Measurements from ENCODE around the gene CD38.
A peak's percentile ranks its signal among the peaks of the same experiment; 100 is the strongest.
"Not testable (repeated sequence)": the region's sequence is repeated elsewhere in the genome, so short reads cannot be mapped to it uniquely, and the experiment has no call there.

Gene CD38

DNA sequence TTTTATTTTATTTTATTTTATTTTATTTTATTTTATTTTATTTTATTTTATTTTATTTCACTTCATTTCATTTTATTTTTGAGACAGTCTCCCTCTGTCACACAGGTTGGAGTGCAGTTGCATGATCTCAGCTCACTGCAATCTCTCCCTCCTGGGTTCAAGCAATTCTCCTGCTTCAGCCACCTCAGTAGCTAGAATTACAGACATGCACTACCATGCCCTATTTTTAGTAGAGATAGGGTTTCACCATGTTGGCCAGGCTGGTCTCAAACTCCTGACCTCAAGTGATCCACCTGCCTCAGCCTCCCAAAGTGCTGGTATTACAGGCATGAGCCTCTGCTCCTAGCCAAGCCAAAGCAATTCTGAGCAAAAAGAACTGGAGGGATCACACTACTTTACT is 24.4 kb downstream of the CD38 start:
- DNase-seq, result not testable (repeated sequence)

DNA sequence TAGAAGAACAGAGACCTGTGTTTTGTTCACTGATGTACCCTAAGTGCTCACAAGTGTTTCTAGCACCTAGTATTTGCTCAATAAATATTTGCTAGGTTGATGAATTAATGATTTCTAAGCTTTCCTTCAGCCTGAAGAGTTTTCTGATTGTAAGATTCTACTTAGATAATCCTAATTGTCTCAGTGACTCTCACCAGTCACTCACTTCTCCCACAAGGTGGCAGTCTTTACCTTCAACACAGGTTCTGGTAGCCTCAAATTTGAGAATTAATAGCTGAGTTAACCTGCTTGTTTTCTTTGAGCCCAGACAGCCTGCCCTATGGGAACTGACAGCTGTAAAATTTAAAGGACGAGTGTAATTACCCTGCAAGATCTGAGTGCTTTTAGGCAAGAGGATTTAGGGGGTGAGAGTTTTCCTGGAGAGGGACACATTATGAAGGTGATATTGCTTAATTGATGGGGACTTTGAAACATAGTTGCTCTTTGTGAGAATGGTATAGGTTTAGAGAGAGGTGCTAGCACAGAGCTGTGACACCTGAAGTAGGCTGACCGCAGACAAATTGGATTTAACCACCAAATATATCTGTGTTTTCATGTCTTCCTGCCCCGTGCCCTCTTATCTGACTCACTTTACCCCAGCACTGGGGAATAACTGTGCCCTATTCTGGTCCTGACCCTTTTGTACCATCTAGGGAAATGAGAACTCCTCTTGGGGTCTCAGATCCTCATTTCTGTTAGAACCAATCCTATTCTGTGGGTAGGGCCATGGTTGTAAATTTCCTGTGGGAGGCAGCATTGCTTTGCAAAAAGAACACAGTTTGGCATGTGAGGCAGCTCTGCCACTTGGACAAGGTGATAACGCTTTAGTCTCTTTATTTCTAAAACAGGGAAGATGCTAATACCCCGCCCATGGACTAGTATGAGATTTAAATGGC is 27.7 kb downstream of the CD38 start:
- DNase-seq, result peak; percentile 46

DNA sequence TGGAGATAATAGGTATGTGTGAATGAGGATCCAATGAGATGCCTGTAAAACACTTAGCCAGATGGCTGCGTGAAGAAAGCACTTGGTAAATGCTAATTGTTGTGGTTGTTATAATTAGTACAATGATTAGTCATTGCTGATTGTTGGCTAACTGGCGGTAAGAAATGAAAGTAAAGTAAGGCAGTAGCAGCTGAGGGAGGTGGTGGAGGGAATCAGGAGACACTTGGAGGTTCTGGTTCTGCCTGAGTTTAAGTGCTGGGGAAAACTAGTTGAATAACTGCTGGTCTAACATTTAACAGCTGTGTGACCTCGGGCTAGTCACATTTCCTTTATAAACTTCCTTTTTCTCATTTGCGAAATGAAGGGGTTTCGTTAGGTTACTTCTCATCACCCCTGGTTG is 30.9 kb downstream of the CD38 start:
- no peak for DNase-seq

GRCh38 chr4:15809466-15809865 is 31.3 kb downstream of the CD38 start:
- no peak for DNase-seq

DNA sequence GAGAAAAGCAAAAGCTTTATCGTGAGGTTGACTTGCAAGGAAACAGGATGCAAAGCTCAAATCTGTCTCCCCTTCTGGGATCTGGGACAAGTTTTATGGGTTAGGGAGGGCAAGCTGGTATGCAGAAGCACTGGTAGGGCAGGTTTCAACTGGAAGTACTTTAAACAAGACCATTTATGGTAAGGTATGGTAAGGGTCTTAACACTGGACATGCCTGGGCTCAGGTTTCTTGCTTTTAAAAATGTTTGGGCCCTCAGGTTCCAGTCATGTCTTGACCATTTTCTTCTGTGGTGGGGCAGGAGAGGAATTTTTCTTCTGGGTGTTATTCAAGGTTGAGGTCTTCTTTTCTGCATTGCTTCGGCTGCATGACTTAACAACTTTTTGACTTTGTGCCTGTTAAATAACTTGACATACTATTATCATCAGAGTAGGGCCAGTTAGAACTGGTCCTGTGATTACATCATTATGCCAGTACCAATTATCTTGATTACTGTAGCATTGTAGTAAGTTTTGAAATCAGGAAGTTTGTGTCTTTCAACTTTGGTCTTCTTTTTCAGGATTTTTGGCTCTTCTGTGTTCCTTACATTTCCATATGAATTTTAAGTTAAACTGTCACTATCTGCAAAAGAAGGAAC is 33.7 kb downstream of the CD38 start:
- DNase-seq, result no peak

GRCh38 chr4:15832523-15833451 is 54.7 kb downstream of the CD38 start:
- DNase-seq, result no peak

- DNase-seq, result no peak
These were observed 55.7 kb downstream of the CD38 start for GRCh38 chr4:15833801-15834200.

GRCh38 chr4:15836362-15836761 is 58.2 kb downstream of the CD38 start:
- DNase-seq, result no peak

DNA sequence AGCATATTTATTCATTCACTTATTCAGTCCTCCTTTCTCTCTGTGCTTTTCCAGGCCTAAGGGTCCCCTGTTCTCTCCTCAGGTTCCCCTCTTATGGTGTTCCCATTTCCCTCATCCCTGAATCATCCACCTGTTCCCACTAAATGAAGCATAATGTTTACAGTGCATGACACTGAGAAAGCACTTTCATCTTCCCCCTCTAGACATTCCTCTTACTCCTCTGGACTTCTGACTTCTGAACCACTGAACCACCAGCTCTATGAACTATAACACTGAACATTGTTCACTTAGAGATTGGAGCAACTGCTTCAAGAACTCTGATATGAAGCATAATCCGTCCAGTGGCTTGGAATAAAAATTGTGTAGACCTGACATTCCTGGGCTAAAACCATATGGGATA is 59.5 kb downstream of the CD38 start:
- DNase-seq, result no peak

GRCh38 chr4:15841194-15841730 is 63.1 kb downstream of the CD38 start:
- DNase-seq, result not testable (repeated sequence)

DNA sequence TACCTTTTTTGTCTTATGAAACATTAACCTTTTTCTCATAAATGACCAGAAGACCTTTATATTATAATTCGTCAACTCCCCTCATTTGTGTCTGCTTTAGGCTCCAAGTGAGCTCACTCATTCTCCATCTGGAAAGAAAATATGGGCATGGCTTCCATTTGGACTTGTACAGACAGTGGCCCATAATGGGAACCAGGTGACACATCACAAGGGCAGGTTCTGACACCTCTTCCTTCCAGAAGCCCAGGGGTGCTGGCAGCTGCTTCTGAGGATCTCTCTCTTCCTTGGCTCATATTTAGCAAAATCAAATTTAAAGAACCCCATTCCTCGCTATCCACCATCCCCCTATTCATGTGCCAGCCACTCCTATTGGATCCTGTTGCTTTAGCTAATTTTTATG is 69.6 kb downstream of the CD38 start:
- DNase-seq, result no peak

DNA sequence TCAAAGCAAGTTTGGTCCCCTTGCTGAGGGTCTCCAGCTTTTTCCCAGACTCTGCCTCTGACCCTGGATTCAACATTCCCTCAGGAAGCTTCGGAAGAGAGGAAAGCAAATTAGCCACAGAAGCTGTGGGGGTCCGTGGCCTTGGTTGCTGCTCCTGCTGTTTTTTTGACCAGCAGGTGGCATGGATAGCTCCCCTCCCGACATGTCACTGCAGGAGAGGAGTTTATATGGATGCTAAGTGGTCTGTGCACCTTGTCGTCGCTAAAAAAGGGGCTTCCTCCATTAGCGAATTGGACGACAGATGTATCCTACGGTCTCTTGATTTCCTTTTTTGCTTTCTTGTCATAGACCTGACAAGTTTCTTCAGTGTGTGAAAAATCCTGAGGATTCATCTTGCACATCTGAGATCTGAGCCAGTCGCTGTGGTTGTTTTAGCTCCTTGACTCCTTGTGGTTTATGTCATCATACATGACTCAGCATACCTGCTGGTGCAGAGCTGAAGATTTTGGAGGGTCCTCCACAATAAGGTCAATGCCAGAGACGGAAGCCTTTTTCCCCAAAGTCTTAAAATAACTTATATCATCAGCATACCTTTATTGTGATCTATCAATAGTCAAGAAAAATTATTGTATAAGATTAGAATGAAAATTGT is 70.2 kb downstream of the CD38 start:
- DNase-seq, result no peak

- no peak for DNase-seq
These were observed 73.8 kb downstream of the CD38 start for GRCh38 chr4:15851969-15852368.

DNA sequence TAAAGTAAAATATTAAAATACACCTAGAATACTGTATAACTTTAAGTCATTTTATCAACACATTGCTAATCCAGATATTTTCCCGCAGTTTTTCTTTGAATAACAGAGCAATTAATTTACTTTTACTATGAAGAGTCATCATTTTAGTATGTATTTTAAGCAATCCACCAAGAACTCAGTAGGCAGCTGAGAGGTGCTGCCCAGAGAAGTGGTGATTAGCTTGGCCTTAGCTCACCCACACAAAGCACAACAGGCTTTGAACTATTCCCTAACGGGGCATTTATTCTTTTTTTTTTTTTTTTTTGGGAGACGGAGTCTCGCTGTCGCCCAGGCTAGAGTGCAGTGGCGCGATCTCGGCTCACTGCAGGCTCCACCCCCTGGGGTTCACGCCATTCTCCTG is 74.4 kb downstream of the CD38 start:
- no peak for DNase-seq

- no peak for DNase-seq
These were observed 75.2 kb downstream of the CD38 start for GRCh38 chr4:15853345-15853744.

- DNase-seq, result no peak
These were observed 77.8 kb downstream of the CD38 start for GRCh38 chr4:15855804-15856475.

- not testable (repeated sequence) for DNase-seq
These were observed 83.1 kb downstream of the CD38 start for GRCh38 chr4:15861198-15861597.

DNA sequence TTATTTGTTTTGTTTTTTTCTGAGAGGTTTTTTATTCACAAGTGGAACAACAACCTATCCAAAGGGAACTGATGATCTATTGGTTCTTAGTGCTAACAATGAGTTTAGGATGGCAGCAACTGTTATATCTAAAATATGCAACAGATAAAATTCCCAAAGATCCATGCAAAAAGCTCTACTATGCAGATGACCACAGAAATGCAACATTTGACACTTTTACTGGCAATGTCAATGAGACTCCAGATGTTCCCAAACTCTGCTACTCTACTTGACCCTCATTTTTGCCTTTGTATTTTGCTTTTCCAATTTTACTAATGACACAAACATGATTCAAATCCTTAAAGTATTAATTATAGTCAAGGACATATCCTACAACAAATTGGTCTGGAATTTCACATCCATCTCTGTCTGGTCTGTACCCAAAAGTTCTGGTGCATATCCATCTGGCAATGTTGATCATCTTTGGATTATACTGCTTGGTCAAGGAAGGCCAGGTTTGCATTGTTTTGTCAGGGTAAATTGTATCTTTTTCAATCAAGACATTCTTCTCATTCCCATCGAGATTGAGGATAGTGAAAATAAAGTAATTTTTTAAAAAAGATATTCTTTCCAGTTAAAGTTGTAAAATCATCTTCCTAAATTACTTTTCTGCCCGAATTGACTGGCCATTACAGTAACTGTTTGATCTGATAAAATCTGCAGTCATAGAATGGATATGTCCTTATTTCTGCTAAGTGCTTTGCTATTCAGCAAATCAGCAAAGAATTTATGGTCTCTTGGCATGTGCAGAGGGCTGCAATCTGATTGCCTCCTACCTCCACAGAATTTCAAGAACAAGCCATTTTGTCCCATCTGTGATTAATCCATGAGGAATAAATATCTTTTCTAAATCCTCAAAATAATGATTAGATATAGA is 86.8 kb downstream of the CD38 start:
- DNase-seq, result no peak

- peak; percentile 16 for DNase-seq
These were observed 90.0 kb downstream of the CD38 start for GRCh38 chr4:15868111-15868510.

- DNase-seq, result no peak
These were observed 90.8 kb downstream of the CD38 start for GRCh38 chr4:15868826-15869413.
